ENCODE results near the gene ZNF547.

GRCh38 chr19:57314146-57314545 lies 49.2 kb upstream of the ZNF547 start:
- TF ChIP-seq CTCF (IDR thresholded peaks at IDR 0.05; ENCODE audit: extremely low read depth in 1 of 2, insufficient read depth in 1 of 2, low read depth in 1 of 2, low read length in 2 of 2) (no peak), POLR2AphosphoS5 (IDR thresholded peaks at IDR 0.05; ENCODE audit: insufficient read depth, low read depth, low read length) (no peak), POLR2A (IDR thresholded peaks at IDR 0.05; ENCODE audit: low read depth, low read length) (no peak), MYC (IDR thresholded peaks at IDR 0.05; ENCODE audit: low read depth, low read length) (no peak), MAX (IDR thresholded peaks at IDR 0.05; ENCODE audit: insufficient read depth, insufficient read length) (no peak), EZH2 (IDR thresholded peaks at IDR 0.05; ENCODE audit: borderline replicate concordance, low read depth, low read length, severe bottlenecking) (no peak)

Data from endothelial cell of umbilical vein (primary cell).